GM12892 (cell line): ENCODE results near the gene GBP7.

Source experiments
- POLR2A ChIP-seq: IDR thresholded peaks from 2 replicates; pipeline ENCODE4 v1.6.1; 2011; ENCODE audit warnings: low read depth, low read length, control low read depth
- POLR2AphosphoS5 ChIP-seq: IDR thresholded peaks from 2 replicates; pipeline ENCODE4 v1.6.1; 2011; ENCODE audit warnings: low read depth, low read length, control low read depth
- TAF1 ChIP-seq: IDR thresholded peaks from 2 replicates; pipeline ENCODE4 v1.6.1; 2011; ENCODE audit warnings: low read depth, mild to moderate bottlenecking, control low read depth, low read length, borderline replicate concordance

DNA sequence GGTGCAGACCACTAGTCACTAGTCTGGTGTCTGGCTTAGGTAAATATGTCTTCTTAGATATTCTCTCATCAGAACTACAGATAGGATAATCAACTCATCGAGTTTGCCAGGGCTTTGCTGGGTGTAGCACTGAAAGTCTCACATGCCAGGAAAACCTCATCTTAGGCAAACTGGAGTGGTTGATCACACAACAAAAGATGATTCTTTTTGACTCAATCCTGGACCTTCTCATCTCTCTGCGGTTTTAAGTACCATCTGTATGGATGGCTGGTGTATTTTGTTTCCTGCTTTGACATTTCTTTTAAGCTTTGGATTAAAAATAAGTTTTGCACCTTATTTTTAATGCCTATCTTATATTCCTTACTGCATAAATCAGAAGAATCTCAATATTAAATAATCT is 61.1 kb downstream of the GBP7 start:
- TF ChIP-seq POLR2AphosphoS5 (no peak), POLR2A (no peak), TAF1 (no peak)
